Esophagus muscularis mucosa (tissue), 3 donors: Measurements from ENCODE around the gene DPY19L3.

Source experiments
- CTCF ChIP-seq, 3 experiments: fragments of 200-600 bp in 2 of 3; fragments of 450-650 bp in 1 of 3; sonication (generic) in 2 of 3; IDR thresholded peaks; one replicate each; pipeline ENCODE4 v1.5.1; 2017 to 2019; ENCODE audit warnings: antibody characterized with exemption in 3 of 3, mild to moderate bottlenecking in 2 of 3, moderate library complexity in 1 of 3
- POLR2A ChIP-seq: fragments of 450-650 bp; IDR thresholded peaks from one replicate; pipeline ENCODE4 v1.6.1; 2017; ENCODE audit warnings: antibody characterized with exemption, moderate library complexity, mild to moderate bottlenecking, low read depth
- POLR2AphosphoS5 ChIP-seq, 2 donors: sonication (generic); formaldehyde crosslinking; IDR thresholded peaks; one replicate each; pipeline ENCODE4 v1.6.1; 2017; ENCODE audit warnings: antibody characterized with exemption in 2 of 2

GRCh38 chr19:32450217-32450616 lies 44.6 kb downstream of the DPY19L3 start:
- TF ChIP-seq CTCF (IDR thresholded peaks at IDR 0.05) (no peak), POLR2A (no peak), POLR2AphosphoS5 (IDR thresholded peaks at IDR 0.05) (no peak)
